Caco-2 (cell line): Measurements from ENCODE around the gene IDE. TPM values are rescaled to one million over a fixed set of nuclear protein-coding genes. Genes with fewer than 3 reads are reported as not detected.

Experiments used
- BruUV-seq: library from RNA; stranded (reverse); fragments of 400-500 nt; replicated peaks from 2 replicates; lab custom pipeline; 2021; lab: Mats Ljungman, UMichigan
- CTCF ChIA-PET: fragments of 300-600 bp; sonication (Branson Sonifier 250); formaldehyde crosslinking; loops from one replicate; lab custom pipeline; 2022; ENCODE audit warnings: antibody characterized with exemption; lab: Charles Lee
- POLR2A ChIA-PET: fragments of 300-600 bp; sonication (Branson Sonifier 250); formaldehyde crosslinking; loops from one replicate; lab custom pipeline; 2022; ENCODE audit warnings: antibody characterized with exemption; lab: Charles Lee
- DNase-seq, 2 experiments: peaks; one replicate each; pipeline versions ENCODE4 v3.0.0 to v3.0.0-alpha.2; 2020 to 2022
- H3K27me3 ChIP-seq: replicated peaks from 2 replicates; pipeline ENCODE4 v1.6.0; 2011; ENCODE audit warnings: low read length; ENCODE audit not compliant: control insufficient read depth, insufficient read depth
- H3K36me3 ChIP-seq: 2 replicates; pipeline ENCODE4 v1.5.1; 2011; ENCODE audit warnings: low read length; ENCODE audit not compliant: control insufficient read depth, insufficient read depth
- H3K4me1 ChIP-seq: fragments of 250-450 bp; sonication (Bioruptor Pico); 2 replicates; pipeline ENCODE4 v1.5.1; 2020; ENCODE audit warnings: mild to moderate bottlenecking
- H3K4me3 ChIP-seq: 2 replicates; pipeline ENCODE4 v1.5.1; 2011; ENCODE audit warnings: low read depth, mild to moderate bottlenecking, control low read depth, low read length
- H3K9me3 ChIP-seq: fragments of 250-450 bp; sonication (Bioruptor Pico); 2 replicates; pipeline ENCODE4 v1.5.1; 2020; ENCODE audit warnings: mild to moderate bottlenecking, moderate library complexity
- H3K27ac Mint-ChIP-seq: one replicate; pipeline ENCODE4 v1.8.0; 2022; ENCODE audit warnings: mixed read lengths; ENCODE audit not compliant: unreplicated experiment
- H3K27me3 Mint-ChIP-seq: one replicate; pipeline ENCODE4 v1.8.0; 2022; ENCODE audit warnings: mixed read lengths; ENCODE audit not compliant: insufficient read depth, unreplicated experiment
- H3K36me3 Mint-ChIP-seq: one replicate; pipeline ENCODE4 v1.8.0; 2022; ENCODE audit warnings: mild to moderate bottlenecking, mixed read lengths; ENCODE audit not compliant: insufficient read depth, unreplicated experiment
- H3K4me1 Mint-ChIP-seq: one replicate; pipeline ENCODE4 v1.8.0; 2022; ENCODE audit warnings: low read depth, mixed read lengths; ENCODE audit not compliant: unreplicated experiment
- H3K4me3 Mint-ChIP-seq: one replicate; pipeline ENCODE4 v1.8.0; 2022; ENCODE audit warnings: mild to moderate bottlenecking, moderate library complexity, mixed read lengths; ENCODE audit not compliant: unreplicated experiment
- H3K9me3 Mint-ChIP-seq: one replicate; pipeline ENCODE4 v1.8.0; 2022; ENCODE audit warnings: mixed read lengths; ENCODE audit not compliant: unreplicated experiment
- CTCF ChIP-seq, 2 experiments: fragments of 200-600 bp in 1 of 2; IDR thresholded peaks; 1 replicate in 1 of 2; 2 replicates in 1 of 2; pipeline versions ENCODE4 v1.5.1 to v1.8.0; 2011 to 2022; ENCODE audit warnings: antibody characterized with exemption in 1 of 2, control low read depth in 1 of 2, inconsistent platforms in 1 of 2, low read depth in 1 of 2, low read length in 1 of 2, mild to moderate bottlenecking in 1 of 2, moderate library complexity in 1 of 2; ENCODE audit not compliant: insufficient read depth in 1 of 2, severe bottlenecking in 1 of 2, unreplicated experiment in 1 of 2
- intact Hi-C: fragments of 100-400 bp; cut with micrococcal nuclease; formaldehyde crosslinking; loops from one replicate; pipeline ENCODE4 v1.10.0; 2022; ENCODE audit not compliant: unreplicated experiment
- total RNA-seq: library from RNA; stranded (reverse); gene quantifications from 2 replicates; pipeline ENCODE4 v1.2.3, GENCODE V29; 2022

The IDE gene
- total RNA-seq, 1 experiment from 2014 or later: 85.5 TPM

DNA sequence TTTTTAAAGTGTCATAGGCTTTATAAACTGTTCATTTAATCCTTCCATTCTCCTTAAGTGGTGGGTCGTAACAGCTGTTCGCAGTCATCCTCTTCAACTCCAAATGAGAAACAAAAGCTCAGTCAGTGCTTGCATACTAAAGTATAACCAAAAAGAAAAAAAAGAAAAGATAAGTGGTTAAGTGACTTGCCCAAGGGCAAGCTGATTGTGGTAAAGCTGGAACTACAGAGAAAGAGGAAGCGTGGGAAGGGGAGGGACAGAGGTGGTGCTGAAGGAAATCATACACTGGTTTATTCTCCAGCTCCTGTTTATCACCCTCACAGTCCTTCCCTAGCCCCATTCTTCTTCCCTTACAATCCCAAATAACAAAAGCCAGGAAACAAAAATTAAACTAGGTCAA, 29.6 kb downstream of the IDE start:
- Histone ChIP-seq H3K4me1 (no peaks in the 10 kb centered on the region), H3K9me3 (no peaks in the 10 kb centered on the region), H3K36me3 (no peaks in the 10 kb centered on the region), H3K27me3 (no peaks in the 10 kb centered on the region), H3K4me3 (no peak overlapping the region)
- H3K27ac Mint-ChIP-seq: no peak overlapping the region
- H3K36me3 Mint-ChIP-seq: peaks cover 34% of the 10 kb centered on the region
- no TSS peak for BruUV-seq
- intact Hi-C loops: no loop called here
- no peak overlapping the region for H3K4me3 Mint-ChIP-seq
- peaks cover 6% of the 10 kb centered on the region for H3K4me1 Mint-ChIP-seq
- no peaks in the 10 kb centered on the region for H3K27me3 Mint-ChIP-seq
- DNase-seq: peak in 1 of 2 experiments; percentile 10
- POLR2A ChIA-PET: no interaction called here
- no peaks in the 10 kb centered on the region for H3K9me3 Mint-ChIP-seq
- CTCF ChIA-PET: interaction anchor here (0.9 kb wide), 1 partner anchor 30 kb away, joined by 4 read pairs; the partner anchor contains the start of gene IDE
- TF ChIP-seq CTCF (IDR thresholded peaks at IDR 0.05; ENCODE audit: insufficient read depth in 1 of 2, low read depth in 1 of 2, low read length in 1 of 2, severe bottlenecking in 1 of 2, unreplicated experiment in 1 of 2): no peak

- Histone ChIP-seq H3K36me3 (no peaks in the 10 kb centered on the region), H3K4me3 (no peak overlapping the region), H3K9me3 (no peaks in the 10 kb centered on the region), H3K4me1 (no peaks in the 10 kb centered on the region), H3K27me3 (no peaks in the 10 kb centered on the region)
- CTCF ChIA-PET: no interaction called here
- H3K4me3 Mint-ChIP-seq: no peak overlapping the region
- H3K36me3 Mint-ChIP-seq: peaks cover 21% of the 10 kb centered on the region
- H3K27ac Mint-ChIP-seq: no peak overlapping the region
- POLR2A ChIA-PET: no interaction called here
- intact Hi-C loops: no loop called here
- H3K27me3 Mint-ChIP-seq: no peaks in the 10 kb centered on the region
- DNase-seq: no peak
- peaks cover 6% of the 10 kb centered on the region for H3K4me1 Mint-ChIP-seq
- no peak for TF ChIP-seq CTCF (IDR thresholded peaks at IDR 0.05; ENCODE audit: insufficient read depth in 1 of 2, low read depth in 1 of 2, low read length in 1 of 2, severe bottlenecking in 1 of 2, unreplicated experiment in 1 of 2)
- no TSS peak for BruUV-seq
- no peaks in the 10 kb centered on the region for H3K9me3 Mint-ChIP-seq
Observed at GRCh38 chr10:92542458-92542857, 31.4 kb downstream of the IDE start.

- Mint-ChIP-seq H3K4me1 (peaks cover 6% of the 10 kb centered on the region), H3K36me3 (peaks cover 26% of the 10 kb centered on the region), H3K9me3 (no peaks in the 10 kb centered on the region), H3K27ac (no peak overlapping the region), H3K27me3 (no peaks in the 10 kb centered on the region), H3K4me3 (no peak overlapping the region)
- no TSS peak for BruUV-seq
- H3K4me1 ChIP-seq: no peaks in the 10 kb centered on the region
- intact Hi-C loops: no loop called here
- CTCF ChIA-PET: no interaction called here
- no peak for TF ChIP-seq CTCF (IDR thresholded peaks at IDR 0.05; ENCODE audit: insufficient read depth in 1 of 2, low read depth in 1 of 2, low read length in 1 of 2, severe bottlenecking in 1 of 2, unreplicated experiment in 1 of 2)
- POLR2A ChIA-PET: no interaction called here
- H3K27me3 ChIP-seq: no peaks in the 10 kb centered on the region
- H3K4me3 ChIP-seq: no peak overlapping the region
- no peaks in the 10 kb centered on the region for H3K9me3 ChIP-seq
- no peak for DNase-seq
- H3K36me3 ChIP-seq: no peaks in the 10 kb centered on the region; the same call in 1 of the 2 replicates
Observed at GRCh38 chr10:92541583-92541982, 32.3 kb downstream of the IDE start.
